Measurements from ENCODE around the gene GRID1.

Gene GRID1

GRCh38 chr10:86375204-86375603 lies 8.6 kb upstream of the GRID1 start:
- TF ChIP-seq CTCF (IDR thresholded peaks at IDR 0.05; ENCODE audit: control insufficient read depth, extremely low read depth, insufficient read depth): no peak
- H3K4me3 ChIP-seq (ENCODE audit: low read depth, low read length): no peak overlapping the region
- DNase-seq (ENCODE audit: low read depth): no peak

- no peak for TF ChIP-seq CTCF (IDR thresholded peaks at IDR 0.05; ENCODE audit: control insufficient read depth, extremely low read depth, insufficient read depth)
- DNase-seq (ENCODE audit: low read depth): no peak
- H3K4me3 ChIP-seq (ENCODE audit: low read depth, low read length): no peak overlapping the region
These were observed 8.1 kb upstream of the GRID1 start for GRCh38 chr10:86374664-86375063.

GRCh38 chr10:86373828-86374227 lies 7.2 kb upstream of the GRID1 start:
- no peak for TF ChIP-seq CTCF (IDR thresholded peaks at IDR 0.05; ENCODE audit: control insufficient read depth, extremely low read depth, insufficient read depth)
- no peak for DNase-seq (ENCODE audit: low read depth)

DNA sequence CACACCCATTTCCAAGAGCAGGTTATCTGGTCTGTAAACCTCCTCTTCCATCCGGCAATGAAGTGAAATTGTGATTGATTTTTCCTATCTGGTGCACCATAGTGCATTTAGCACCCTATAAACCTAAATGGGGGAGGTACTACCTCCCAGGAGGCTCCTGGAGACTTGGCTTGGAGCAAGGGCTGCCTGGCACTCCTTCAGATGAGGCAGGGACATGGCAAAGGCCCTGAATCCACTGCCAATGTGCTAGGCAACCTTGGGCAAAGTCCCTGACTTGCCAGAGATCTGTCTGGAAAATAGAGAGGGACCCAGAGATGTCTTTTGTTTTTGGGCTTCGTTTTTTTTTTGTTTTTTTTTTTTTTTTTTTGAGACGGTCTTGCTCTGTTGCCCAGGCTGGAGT lies 6.7 kb upstream of the GRID1 start:
- TF ChIP-seq CTCF (IDR thresholded peaks at IDR 0.05; ENCODE audit: control insufficient read depth, extremely low read depth, insufficient read depth): no peak
- DNase-seq (ENCODE audit: low read depth): no peak
- no peak overlapping the region for H3K4me3 ChIP-seq (ENCODE audit: low read depth, low read length)

More at GRCh38 chr10:86373828-86374227, 7.2 kb upstream of the GRID1 start:
- H3K4me3 ChIP-seq (ENCODE audit: low read depth, low read length): no peak overlapping the region

GRCh38 chr10:86372784-86373239 lies 6.2 kb upstream of the GRID1 start:
- DNase-seq (ENCODE audit: low read depth): no peak
- H3K4me3 ChIP-seq (ENCODE audit: low read depth, low read length): no peak overlapping the region
- no peak for TF ChIP-seq CTCF (IDR thresholded peaks at IDR 0.05; ENCODE audit: control insufficient read depth, extremely low read depth, insufficient read depth)

- no peak overlapping the region for H3K4me3 ChIP-seq (ENCODE audit: low read depth, low read length)
- no peak for DNase-seq (ENCODE audit: low read depth)
- TF ChIP-seq CTCF (IDR thresholded peaks at IDR 0.05; ENCODE audit: control insufficient read depth, extremely low read depth, insufficient read depth): no peak
These were observed 5.7 kb upstream of the GRID1 start for GRCh38 chr10:86372119-86372783.

DNA sequence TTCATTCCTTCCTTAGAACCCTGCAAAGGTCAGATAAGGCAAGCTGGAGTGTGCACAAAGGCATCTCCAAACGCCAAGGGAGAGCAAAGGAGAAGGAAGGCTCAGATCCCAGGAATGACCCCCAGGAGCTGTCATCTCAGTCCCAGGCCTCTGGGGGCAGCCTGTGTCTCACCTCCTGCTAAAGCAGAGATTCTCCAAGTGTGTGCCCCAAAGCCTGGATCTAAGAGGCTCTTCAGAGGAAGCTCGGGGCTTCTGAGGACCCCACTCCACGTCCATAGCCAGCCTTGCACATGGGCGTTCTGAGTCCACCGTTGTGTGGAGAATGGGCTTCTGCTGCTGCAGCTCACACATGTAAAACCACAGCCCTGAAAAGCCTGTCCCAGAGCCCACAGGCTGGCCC lies 5.1 kb upstream of the GRID1 start:
- no peak for TF ChIP-seq CTCF (IDR thresholded peaks at IDR 0.05; ENCODE audit: control insufficient read depth, extremely low read depth, insufficient read depth)
- no peak for DNase-seq (ENCODE audit: low read depth)
- H3K4me3 ChIP-seq (ENCODE audit: low read depth, low read length): no peak overlapping the region
